Hepatic stellate cell (primary cell): ENCODE measurements around the gene WSB2.
A peak's percentile ranks its signal among the peaks of the same experiment; 100 is the strongest.
"Not testable (repeated sequence)": the region's sequence is repeated elsewhere in the genome, so short reads cannot be mapped to it uniquely, and the experiment has no call there.

ENCODE experiments used
- DNase-seq: peaks from one replicate; pipeline ENCODE4 v3.0.0; 2011; ENCODE audit warnings: low spot score

WSB2 gene

GRCh38 chr12:118034429-118035189 lies 26.4 kb downstream of the WSB2 start:
- peak; percentile 24 for DNase-seq

GRCh38 chr12:118033902-118034301 lies 27.1 kb downstream of the WSB2 start:
- no peak for DNase-seq

- DNase-seq, result no peak
Observed at GRCh38 chr12:118033323-118033722, 27.7 kb downstream of the WSB2 start.

- no peak for DNase-seq
Observed at GRCh38 chr12:118032188-118032587, 28.8 kb downstream of the WSB2 start.

GRCh38 chr12:118029166-118029565 lies 31.8 kb downstream of the WSB2 start:
- DNase-seq, result no peak

GRCh38 chr12:118025168-118025567 lies 35.8 kb downstream of the WSB2 start:
- DNase-seq, result no peak

GRCh38 chr12:118023301-118023860 lies 37.6 kb downstream of the WSB2 start:
- DNase-seq, result no peak

GRCh38 chr12:118022728-118023109 lies 38.3 kb downstream of the WSB2 start:
- no peak for DNase-seq

GRCh38 chr12:118022097-118022727 lies 38.8 kb downstream of the WSB2 start:
- DNase-seq, result not testable (repeated sequence)

GRCh38 chr12:118020036-118020435 lies 40.9 kb downstream of the WSB2 start:
- no peak for DNase-seq

- DNase-seq, result no peak
Observed at GRCh38 chr12:118017926-118018325, 43.1 kb downstream of the WSB2 start.

- peak; percentile 94 for DNase-seq
Observed at GRCh38 chr12:118016424-118017264, 44.3 kb downstream of the WSB2 start, which contains the start of gene RFC5. TSS of gene RFC5 (plus strand) at chr12:118016703. CDS start at chr12:118016828, 125 bp downstream.

- no peak for DNase-seq
Observed at GRCh38 chr12:118015944-118016343, 45.0 kb downstream of the WSB2 start.

- no peak for DNase-seq
Observed at GRCh38 chr12:118015306-118015705, 45.7 kb downstream of the WSB2 start.

- DNase-seq, result no peak
Observed at GRCh38 chr12:118013283-118013682, 47.7 kb downstream of the WSB2 start.

- no peak for DNase-seq
Observed at GRCh38 chr12:118011961-118012360, 49.0 kb downstream of the WSB2 start.

- no peak for DNase-seq
Observed at GRCh38 chr12:118011377-118011776, 49.6 kb downstream of the WSB2 start.

GRCh38 chr12:118010903-118011302 lies 50.1 kb downstream of the WSB2 start:
- DNase-seq, result no peak

- DNase-seq, result not testable (repeated sequence)
Observed at GRCh38 chr12:117999806-118000205, 61.2 kb downstream of the WSB2 start.

GRCh38 chr12:117998719-117999118 lies 62.3 kb downstream of the WSB2 start:
- no peak for DNase-seq

GRCh38 chr12:117994551-117995438 lies 66.2 kb downstream of the WSB2 start:
- DNase-seq, result no peak
